ENCODE measurements around the gene EIF5AL1. TPM values are rescaled to one million over a fixed set of nuclear protein-coding genes. Genes with fewer than 3 reads are reported as not detected.

EIF5AL1 gene
- total RNA-seq, 1 experiment from 2014 or later: 0.39 TPM

DNA sequence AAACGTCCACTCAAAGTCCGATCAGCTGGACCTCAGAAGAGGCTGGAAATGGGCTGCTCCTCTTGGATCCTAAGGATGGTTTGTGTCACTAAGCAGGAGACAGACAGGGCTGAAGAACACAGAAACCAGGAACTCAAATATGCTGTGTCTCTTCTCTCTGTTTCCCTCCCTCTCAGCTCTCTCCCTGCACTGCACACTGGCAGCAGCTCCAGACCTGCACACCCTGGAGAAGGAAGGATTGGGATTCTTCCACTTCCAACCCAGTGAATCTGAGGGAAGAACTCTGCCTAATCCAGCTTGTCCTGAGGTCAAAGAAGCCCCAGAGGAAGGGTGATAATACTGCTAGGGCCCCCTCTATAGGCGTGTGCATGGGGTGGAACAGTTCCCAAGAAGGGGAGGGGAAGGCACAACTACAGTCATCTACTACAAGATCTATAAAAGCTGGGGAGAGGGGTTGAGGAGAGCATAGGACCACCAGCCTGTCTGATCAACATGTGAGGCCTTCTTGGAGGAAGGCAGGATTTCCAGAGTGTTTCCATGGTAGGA, 44.2 kb upstream of the EIF5AL1 start:
- H2BK5ac ChIP-seq (ENCODE audit: insufficient read length, low read length): no peak overlapping the region
- no peak overlapping the region for H2BK120ac ChIP-seq (ENCODE audit: low read depth, low read length, poor library complexity, severe bottlenecking)
- H3K9ac ChIP-seq (ENCODE audit: extremely low read depth, insufficient read length, low read length): no peak overlapping the region
- H3K9me3 ChIP-seq (ENCODE audit: control insufficient read depth, low read depth, low read length): no peaks in the 10 kb centered on the region
- no peak overlapping the region for H4K5ac ChIP-seq (ENCODE audit: insufficient read length, low read depth, low read length)
- H2BK20ac ChIP-seq (ENCODE audit: low read depth, low read length, poor library complexity, severe bottlenecking): no peak overlapping the region
- H3K23ac ChIP-seq (ENCODE audit: insufficient read length, low read depth, low read length): no peak overlapping the region
- TF ChIP-seq CTCF (conservative IDR thresholded peaks at IDR 0.05): no peak
- no peaks in the 10 kb centered on the region for H3K79me2 ChIP-seq (ENCODE audit: insufficient read depth, low read length)
- H4K8ac ChIP-seq (replicated peaks; ENCODE audit: insufficient read length, low read depth, low read length): no peak overlapping the region
- no peak overlapping the region for H3K4ac ChIP-seq (ENCODE audit: low read depth, low read length)
- no peak overlapping the region for H2AFZ ChIP-seq (ENCODE audit: low read length)
- H3T11ph ChIP-seq (ENCODE audit: low read length): no peak overlapping the region
- no peak overlapping the region for H3K4me2 ChIP-seq (ENCODE audit: insufficient read depth, insufficient read length, low read length)
- no peak overlapping the region for H3K27ac ChIP-seq (ENCODE audit: insufficient read length, low read depth, low read length)
- no peak overlapping the region for H3K18ac ChIP-seq (ENCODE audit: insufficient read length, low read depth, low read length)
- no CpG with 5 or more reads among the region's 3 CpGs for WGBS (ENCODE audit: extremely low coverage, insufficient read length, low lambda C conversion rate)
- H4K91ac ChIP-seq (ENCODE audit: insufficient read length, low read depth, low read length): no peak overlapping the region
- H3K27me3 ChIP-seq (ENCODE audit: insufficient read depth, low read length): no peaks in the 10 kb centered on the region
- H3K14ac ChIP-seq (ENCODE audit: insufficient read depth, low read length): no peak overlapping the region
- H3K36me3 Mint-ChIP-seq (ENCODE audit: insufficient read depth in 1 of 3, low read depth in 3 of 3): no peaks in the 10 kb centered on the region
- H2BK12ac ChIP-seq (ENCODE audit: insufficient read length, low read depth, low read length): no peak overlapping the region
- H3K56ac ChIP-seq (ENCODE audit: insufficient read length, low read depth, low read length): no peak overlapping the region
- H3K4me3 Mint-ChIP-seq: no peak overlapping the region
- peak; percentile 14 for DNase-seq
- H2AK5ac ChIP-seq (ENCODE audit: insufficient read length, low read length): no peak overlapping the region
- no peaks in the 10 kb centered on the region for H3K23me2 ChIP-seq (ENCODE audit: insufficient read length, low read depth, low read length, poor library complexity, severe bottlenecking)
- no peaks in the 10 kb centered on the region for H3K4me1 ChIP-seq (ENCODE audit: insufficient read depth, low read length)
- H4K20me1 ChIP-seq (ENCODE audit: control insufficient read depth, insufficient read depth, insufficient read length): no peaks in the 10 kb centered on the region
- peaks cover 5% of the 10 kb centered on the region in 2 experiments for H3K4me1 Mint-ChIP-seq
- no peak overlapping the region for H3K27ac Mint-ChIP-seq
- no peaks in the 10 kb centered on the region for H3K79me1 ChIP-seq (ENCODE audit: insufficient read depth, low read depth, low read length, poor library complexity, severe bottlenecking)
- H2BK15ac ChIP-seq (ENCODE audit: low read depth, low read length): no peak overlapping the region
- H3K9me3 Mint-ChIP-seq: no peaks in the 10 kb centered on the region
- H3K27me3 Mint-ChIP-seq (ENCODE audit: low read depth): peaks cover 9% of the 10 kb centered on the region
